Measurements from ENCODE around the gene PEDS1. TPM values are rescaled to one million over a fixed set of nuclear protein-coding genes. Genes with fewer than 3 reads are reported as not detected.
"Not testable (repeated sequence)": the region's sequence is repeated elsewhere in the genome, so short reads cannot be mapped to it uniquely, and the experiment has no call there.

PEDS1 gene
- total and polyA plus RNA-seq, 9 donors, result 7.5 to 18.2 (median 12.4) TPM

DNA sequence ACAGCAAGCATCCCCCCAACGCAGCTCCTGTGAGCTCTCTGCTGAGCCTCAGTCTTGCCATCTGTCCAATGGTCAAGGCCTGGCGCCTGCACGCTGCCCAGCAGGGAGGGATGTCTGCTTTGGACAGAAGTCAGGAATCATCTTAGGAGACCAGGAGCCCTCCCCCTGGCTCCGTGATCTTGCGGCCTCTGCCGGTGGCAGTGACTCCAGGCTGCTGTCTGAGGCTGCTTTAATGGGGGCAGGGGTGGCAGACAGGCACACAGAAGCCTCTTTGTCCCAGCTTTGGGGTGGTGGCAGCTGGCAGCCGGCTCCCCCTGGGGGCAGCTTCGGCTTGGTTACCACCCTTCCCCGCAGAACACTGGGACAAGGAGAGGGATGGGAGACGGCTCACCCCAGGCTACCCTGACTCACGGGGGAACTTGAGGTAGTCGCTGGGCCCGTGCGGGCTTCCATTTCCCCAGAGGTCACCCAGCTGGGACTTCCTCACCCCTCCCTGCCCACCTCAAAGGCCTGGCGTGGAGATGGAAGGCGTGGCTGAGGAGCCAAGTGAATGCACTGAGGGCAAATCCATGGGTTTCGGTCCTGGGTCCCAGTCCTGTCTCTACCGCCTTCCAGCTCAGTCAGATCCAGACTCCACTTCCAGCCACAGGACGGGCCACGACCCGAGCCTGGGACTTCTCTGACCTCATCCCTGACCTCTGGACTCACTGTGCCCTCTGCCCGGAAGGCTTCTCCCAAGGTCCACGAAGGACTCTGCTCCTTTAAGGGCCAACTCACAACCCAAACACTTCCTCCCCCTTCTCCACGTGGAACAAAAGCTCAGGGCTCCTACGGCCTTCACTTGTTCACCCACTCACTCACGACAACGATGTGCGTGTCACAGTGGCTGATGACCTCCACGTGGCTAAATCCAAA, 14.8 kb downstream of the PEDS1 start:
- no peak for DNase-seq
- Histone ChIP-seq H3K9me3 (no peaks in the 10 kb centered on the region), H3K27me3 (no peaks in the 10 kb centered on the region), H3K36me3 (no peaks in the 10 kb centered on the region), H3K4me3 (no peak overlapping the region), H3K27ac (peak overlapping the region in 1 of 2 donors; percentile 37), H3K4me1 (ENCODE audit: insufficient read depth) (peaks cover 10% of the 10 kb centered on the region)
- no peak for TF ChIP-seq CTCF (IDR thresholded peaks at IDR 0.05)
- no peak for TF ChIP-seq EP300 (IDR thresholded peaks at IDR 0.05)
- intact Hi-C loops (cut with DNase I), result no loop called here
- WGBS, 3 donors, result 72 to 75% (median 73%) methylated on average over 25 to 29 of the region's 29 CpGs

- DNase-seq, result no peak
- intact Hi-C loops (cut with DNase I), result no loop called here
- no peak overlapping the region for H3K4me3 ChIP-seq
- TF ChIP-seq POLR2A (IDR thresholded peaks at IDR 0.05) (no peak), EP300 (IDR thresholded peaks at IDR 0.05) (no peak)
- 75 to 77% (median 77%) methylated on average over 5 of the region's 5 CpGs for WGBS, 3 donors
- H3K27ac ChIP-seq, result peak overlapping the region in 1 of 2 donors; percentile 37
- no peaks in the 10 kb centered on the region for H3K27me3 ChIP-seq
- H3K36me3 ChIP-seq, result no peaks in the 10 kb centered on the region
- peaks cover 10% of the 10 kb centered on the region for H3K4me1 ChIP-seq (ENCODE audit: insufficient read depth)
- no peaks in the 10 kb centered on the region for H3K9me3 ChIP-seq
Observed at GRCh38 chr20:50138120-50138478, 15.4 kb downstream of the PEDS1 start.

- H3K27me3 ChIP-seq; H3K9me3 ChIP-seq; H3K4me1 ChIP-seq (ENCODE audit: insufficient read depth); H3K36me3 ChIP-seq; H3K4me3 ChIP-seq; intact Hi-C loops (cut with DNase I); DNase-seq: not testable (repeated sequence)
- WGBS, 3 donors, result 88 to 90% (median 89%) methylated on average over 13 of the region's 13 CpGs
- H3K27ac ChIP-seq, result peak overlapping the region in 1 of 2 donors; percentile 37
Observed at GRCh38 chr20:50137702-50138101, 15.8 kb downstream of the PEDS1 start.

DNA sequence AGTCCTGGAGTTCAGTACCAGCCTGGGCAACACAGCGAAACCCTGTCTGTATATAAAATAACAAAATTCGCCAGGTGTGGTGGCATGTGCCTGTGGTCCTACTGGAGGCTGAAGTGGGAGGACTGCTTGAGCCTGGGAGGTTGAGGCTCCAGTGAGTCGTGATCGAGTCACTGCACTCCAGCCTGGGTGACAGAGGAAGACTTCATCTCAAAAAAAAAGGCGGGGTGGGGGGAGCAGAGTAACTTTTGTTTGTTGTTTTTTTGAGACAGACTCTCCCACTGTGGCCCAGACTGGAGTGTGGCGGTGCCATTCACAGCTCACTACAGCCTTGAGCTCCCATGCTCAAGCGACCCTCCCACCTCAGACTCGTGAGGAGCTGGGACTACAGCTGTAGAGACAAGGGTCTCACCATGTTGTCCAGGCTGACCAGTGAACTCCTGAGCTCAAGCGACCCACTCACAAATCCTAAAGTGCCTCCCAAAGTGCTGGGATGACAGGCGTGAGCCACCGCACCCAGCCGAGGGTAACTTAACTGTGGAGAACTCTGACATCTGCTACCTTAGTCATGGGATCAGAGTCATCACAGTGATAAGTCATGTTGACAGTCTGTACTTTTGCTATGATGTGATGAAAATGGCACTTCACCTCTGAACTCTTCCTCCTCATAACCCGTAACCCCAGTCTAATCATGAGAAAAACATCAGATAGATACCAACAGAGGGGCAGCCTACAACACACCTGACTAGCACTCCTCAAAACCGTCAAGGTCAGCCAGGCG, 16.5 kb downstream of the PEDS1 start:
- Histone ChIP-seq H3K36me3 (no peaks in the 10 kb centered on the region), H3K4me3 (no peak overlapping the region), H3K27ac (no peak overlapping the region), H3K4me1 (ENCODE audit: insufficient read depth) (peaks cover 10% of the 10 kb centered on the region), H3K9me3 (no peaks in the 10 kb centered on the region), H3K27me3 (no peaks in the 10 kb centered on the region)
- no peak for DNase-seq
- intact Hi-C loops (cut with DNase I), result no loop called here
- WGBS, 3 donors, result 90 to 94% (median 94%) methylated on average over 15 of the region's 15 CpGs
- no peak for TF ChIP-seq CTCF (IDR thresholded peaks at IDR 0.05)
- TF ChIP-seq EP300 (IDR thresholded peaks at IDR 0.05), result no peak
- no peak for TF ChIP-seq POLR2A (IDR thresholded peaks at IDR 0.05)

DNA sequence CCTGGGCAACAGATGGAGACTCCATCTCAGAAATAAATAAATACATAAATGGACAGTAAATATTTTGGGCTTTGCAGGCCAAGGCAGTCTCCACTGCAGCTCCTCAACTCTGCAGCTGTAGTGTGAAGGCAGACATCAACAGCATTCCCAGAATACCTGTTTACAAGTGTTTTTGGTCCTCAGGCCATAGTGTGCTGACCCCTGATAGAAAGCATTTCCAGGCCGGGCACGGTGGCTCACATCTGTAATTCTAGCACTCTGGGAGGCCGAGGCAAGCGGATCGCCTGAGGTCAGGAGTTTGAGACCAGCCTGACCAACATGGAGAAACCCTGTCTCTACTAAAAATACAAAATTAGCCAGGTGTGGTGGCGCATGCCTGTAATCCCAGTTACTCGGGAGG, 18.4 kb downstream of the PEDS1 start:
- H3K4me1 ChIP-seq (ENCODE audit: insufficient read depth); DNase-seq; H3K27ac ChIP-seq; H3K27me3 ChIP-seq; H3K4me3 ChIP-seq; H3K36me3 ChIP-seq; H3K9me3 ChIP-seq; intact Hi-C loops (cut with DNase I): not testable (repeated sequence)
- 82 to 92% (median 87%) methylated on average over 7 of the region's 7 CpGs for WGBS, 3 donors

Measured in ovary (tissue), 9 donors.